ENCODE measurements around the gene MFSD6. TPM values are rescaled to one million over a fixed set of nuclear protein-coding genes. Genes with fewer than 3 reads are reported as not detected.

MFSD6 gene
- total and polyA plus RNA-seq, 2 of the 8 experiments (the other 6 are each of a cell fraction or from before 2014, with no cell fraction given) = 1.8 to 5.1 TPM

- H2BK15ac ChIP-seq (ENCODE audit: low read length) = 0 out of 2 replicates have a peak overlapping the region, but pooled peaks have one; percentile 85
- CTCF ChIA-PET (ENCODE audit: partially characterized antibody) = interaction anchor here (0.9 to 1.5 kb wide), 6 partner anchors 67 to 302 kb away, joined by 3 to 4 read pairs (median 3); no protein-coding TSS in a partner anchor
- FAIRE-seq (no peak), DNase-seq (ENCODE audit: low read depth in 1 of 2, low spot score in 2 of 2) (no peak)
- no peak overlapping the region for H3K27ac ChIP-seq (ENCODE audit: low read depth, low read length)
- no peak overlapping the region for H2BK120ac ChIP-seq (replicated peaks; ENCODE audit: low read depth, low read length)
- H3K36me3 ChIP-seq (ENCODE audit: control insufficient read depth in 2 of 4, insufficient read depth in 4 of 4, low read length in 3 of 4) = no peaks in the 10 kb centered on the region
- H4K20me1 ChIP-seq (replicated peaks in 1 of 2; ENCODE audit: control insufficient read depth in 1 of 2, insufficient read depth in 2 of 2, low read length in 2 of 2) = no peaks in the 10 kb centered on the region
- H4K5ac ChIP-seq (ENCODE audit: insufficient read length, low read depth, low read length) = no peak overlapping the region
- no peak overlapping the region; a peak in 1 of 7 replicates for H3K9ac ChIP-seq (replicated peaks in 1 of 4; ENCODE audit: extremely low read depth in 1 of 4, low read depth in 3 of 4, low read length in 3 of 4)
- H2AK5ac ChIP-seq (ENCODE audit: low read depth, low read length) = no peak overlapping the region
- H3K14ac ChIP-seq (ENCODE audit: insufficient read length) = no peak overlapping the region
- POLR2A ChIA-PET (ENCODE audit: partially characterized antibody) = no interaction called here
- H3K79me1 ChIP-seq (ENCODE audit: low read depth, low read length) = no peaks in the 10 kb centered on the region
- H3K9me3 ChIP-seq (ENCODE audit: insufficient read depth in 2 of 2, low read depth in 1 of 2, low read length in 1 of 2) = no peaks in the 10 kb centered on the region
- no peak overlapping the region for H3K4me3 ChIP-seq (ENCODE audit: extremely low read depth in 1 of 4, insufficient read depth in 2 of 4, low read depth in 3 of 4, low read length in 4 of 4)
- no peaks in the 10 kb centered on the region for H3K4me1 ChIP-seq (replicated peaks in 1 of 4; ENCODE audit: control insufficient read depth in 3 of 4, insufficient read depth in 4 of 4, low read length in 3 of 4)
- H3K27me3 ChIP-seq (replicated peaks in 1 of 4; ENCODE audit: control insufficient read depth in 3 of 4, extremely low read depth in 1 of 4, insufficient read depth in 3 of 4, low read length in 3 of 4) = peaks cover 0 to 1% (median 0%) of the 10 kb centered on the region in 4 experiments; a peak in 1 of 7 replicates
- no peak overlapping the region for H2BK5ac ChIP-seq (ENCODE audit: low read depth, low read length)
- no peak overlapping the region for H2BK20ac ChIP-seq (ENCODE audit: low read length)
- TF ChIP-seq SIX5 (IDR thresholded peaks at IDR 0.05; ENCODE audit: low read depth, low read length) (no peak), CBX8 (IDR thresholded peaks at IDR 0.05; ENCODE audit: borderline replicate concordance, low read depth, low read length) (no peak)
- H3K4ac ChIP-seq (replicated peaks; ENCODE audit: insufficient read length, low read depth, low read length) = no peak overlapping the region
- 92% methylated on average over 10 of the region's 10 CpGs; no CpG with 5 or more reads in 1 of the 2 experiments for WGBS, 2 experiments (ENCODE audit: extremely low coverage in 1 of 2, insufficient coverage in 1 of 2, insufficient read length in 1 of 2, insufficient replicate concordance in 2 of 2, low coverage in 1 of 2, low lambda C conversion rate in 2 of 2, missing lambda C conversion rate in 1 of 2)
- H2BK12ac ChIP-seq (ENCODE audit: low read depth, low read length) = no peak overlapping the region
- peak overlapping the region; percentile 59; the same call in 1 of the 2 replicates for H2AFZ ChIP-seq (ENCODE audit: low read length)
- H4K91ac ChIP-seq (replicated peaks; ENCODE audit: insufficient read length, low read length) = no peak overlapping the region
- H3K18ac ChIP-seq (ENCODE audit: extremely low read depth, low read length) = no peak overlapping the region
- H3K23ac ChIP-seq (ENCODE audit: insufficient read length) = no peak overlapping the region
- no peaks in the 10 kb centered on the region for H3K79me2 ChIP-seq (ENCODE audit: control insufficient read depth in 1 of 2, insufficient read depth in 2 of 2, low read length in 2 of 2)
- no peak overlapping the region for H3K4me2 ChIP-seq (ENCODE audit: insufficient read depth in 1 of 2, low read depth in 2 of 2, low read length in 2 of 2)
- no peak overlapping the region for H3K56ac ChIP-seq (replicated peaks; ENCODE audit: insufficient read length, low read depth, low read length)
- H3K23me2 ChIP-seq (ENCODE audit: low read depth, low read length) = no peaks in the 10 kb centered on the region
- H4K8ac ChIP-seq (ENCODE audit: extremely low read depth, insufficient read depth, low read length) = no peak overlapping the region
Observed at GRCh38 chr2:190379249-190379964, 28.7 kb upstream of the MFSD6 start.
